Measurements from ENCODE around the gene MRPS7. TPM values are rescaled to one million over a fixed set of nuclear protein-coding genes. Genes with fewer than 3 reads are reported as not detected.

MRPS7 gene
- total RNA-seq, 1 donor from 2014 or later: 55.0 TPM

GRCh38 chr17:75245011-75245410 is 16.7 kb upstream of the MRPS7 start:
- H3K9ac ChIP-seq (ENCODE audit: low read length): no peak overlapping the region
- H3K9me3 Mint-ChIP-seq (ENCODE audit: unreplicated experiment): no peaks in the 10 kb centered on the region

GRCh38 chr17:75246404-75246803 is 15.3 kb upstream of the MRPS7 start:
- Histone ChIP-seq H3K79me2 (ENCODE audit: insufficient read depth, low read length) (peaks cover 31% of the 10 kb centered on the region), H3K9me3 (ENCODE audit: insufficient read depth, low read depth, low read length) (no peaks in the 10 kb centered on the region), H2AFZ (ENCODE audit: low read depth, low read length) (no peak overlapping the region), H3K9ac (ENCODE audit: low read length) (no peak overlapping the region), H3K27ac (ENCODE audit: low read depth, low read length) (no peak overlapping the region), H3K4me3 (ENCODE audit: insufficient read depth, low read depth, low read length) (no peak overlapping the region), H3K36me3 (ENCODE audit: insufficient read depth, low read length) (peaks cover 20% of the 10 kb centered on the region), H4K20me1 (ENCODE audit: insufficient read depth, low read length) (peaks cover 55% of the 10 kb centered on the region), H3K4me2 (ENCODE audit: low read length) (no peak overlapping the region), H3K27me3 (ENCODE audit: insufficient read depth, low read length) (no peaks in the 10 kb centered on the region), H3K4me1 (ENCODE audit: insufficient read depth, low read length) (no peaks in the 10 kb centered on the region)
- Mint-ChIP-seq H3K9me3 (ENCODE audit: unreplicated experiment) (no peaks in the 10 kb centered on the region), H3K27ac (ENCODE audit: unreplicated experiment) (no peak overlapping the region), H3K27me3 (ENCODE audit: low read depth, unreplicated experiment) (no peaks in the 10 kb centered on the region), H3K4me1 (ENCODE audit: low read depth, unreplicated experiment) (peaks cover 10% of the 10 kb centered on the region), H3K36me3 (ENCODE audit: low read depth, unreplicated experiment) (peaks cover 20% of the 10 kb centered on the region), H3K4me3 (ENCODE audit: unreplicated experiment) (no peak overlapping the region)
- DNase-seq (ENCODE audit: low read depth) (no peak), FAIRE-seq (no peak)
- TF ChIP-seq EZH2 (IDR thresholded peaks at IDR 0.05; ENCODE audit: insufficient read depth, low read length): no peak
- TF ChIP-seq CTCF (IDR thresholded peaks at IDR 0.05; ENCODE audit: insufficient read depth, low read depth, low read length): no peak

More at GRCh38 chr17:75245011-75245410, 16.7 kb upstream of the MRPS7 start:
- peaks cover 7% of the 10 kb centered on the region for H3K4me1 Mint-ChIP-seq (ENCODE audit: low read depth, unreplicated experiment)
- no peaks in the 10 kb centered on the region for H3K27me3 ChIP-seq (ENCODE audit: insufficient read depth, low read length)
- peaks cover 54% of the 10 kb centered on the region for H4K20me1 ChIP-seq (ENCODE audit: insufficient read depth, low read length)
- no peak overlapping the region for H3K4me3 Mint-ChIP-seq (ENCODE audit: unreplicated experiment)
- no peak overlapping the region for H3K27ac Mint-ChIP-seq (ENCODE audit: unreplicated experiment)
- H3K36me3 Mint-ChIP-seq (ENCODE audit: low read depth, unreplicated experiment): peaks cover 21% of the 10 kb centered on the region
- H3K27me3 Mint-ChIP-seq (ENCODE audit: low read depth, unreplicated experiment): no peaks in the 10 kb centered on the region
- no peaks in the 10 kb centered on the region for H3K9me3 ChIP-seq (ENCODE audit: insufficient read depth, low read depth, low read length)
- no peaks in the 10 kb centered on the region for H3K4me1 ChIP-seq (ENCODE audit: insufficient read depth, low read length)
- no peak for FAIRE-seq
- peaks cover 18% of the 10 kb centered on the region for H3K79me2 ChIP-seq (ENCODE audit: insufficient read depth, low read length)
- no peak for DNase-seq (ENCODE audit: low read depth)
- TF ChIP-seq CTCF (IDR thresholded peaks at IDR 0.05; ENCODE audit: insufficient read depth, low read depth, low read length) (no peak), EZH2 (IDR thresholded peaks at IDR 0.05; ENCODE audit: insufficient read depth, low read length) (no peak)
- no peak overlapping the region for H2AFZ ChIP-seq (ENCODE audit: low read depth, low read length)
- H3K36me3 ChIP-seq (ENCODE audit: insufficient read depth, low read length): peaks cover 24% of the 10 kb centered on the region
- no peak overlapping the region for H3K4me3 ChIP-seq (ENCODE audit: insufficient read depth, low read depth, low read length)
- no peak overlapping the region for H3K27ac ChIP-seq (ENCODE audit: low read depth, low read length)
- H3K4me2 ChIP-seq (ENCODE audit: low read length): no peak overlapping the region

GRCh38 chr17:75249564-75249963 is 12.1 kb upstream of the MRPS7 start:
- Histone ChIP-seq H3K4me2 (ENCODE audit: low read length) (peak overlapping the region; percentile 73), H3K27me3 (ENCODE audit: insufficient read depth, low read length) (no peaks in the 10 kb centered on the region), H2AFZ (ENCODE audit: low read depth, low read length) (no peak overlapping the region), H3K79me2 (ENCODE audit: insufficient read depth, low read length) (peaks cover 45% of the 10 kb centered on the region), H3K4me3 (ENCODE audit: insufficient read depth, low read depth, low read length) (no peak overlapping the region), H3K27ac (ENCODE audit: low read depth, low read length) (no peak overlapping the region), H3K4me1 (ENCODE audit: insufficient read depth, low read length) (no peaks in the 10 kb centered on the region), H3K9me3 (ENCODE audit: insufficient read depth, low read depth, low read length) (no peaks in the 10 kb centered on the region), H3K9ac (ENCODE audit: low read length) (peak overlapping the region; percentile 34), H3K36me3 (ENCODE audit: insufficient read depth, low read length) (peaks cover 14% of the 10 kb centered on the region), H4K20me1 (ENCODE audit: insufficient read depth, low read length) (peaks cover 56% of the 10 kb centered on the region)
- peaks cover 10% of the 10 kb centered on the region for H3K4me1 Mint-ChIP-seq (ENCODE audit: low read depth, unreplicated experiment)
- TF ChIP-seq CTCF (IDR thresholded peaks at IDR 0.05; ENCODE audit: insufficient read depth, low read depth, low read length): no peak
- no peak for TF ChIP-seq EZH2 (IDR thresholded peaks at IDR 0.05; ENCODE audit: insufficient read depth, low read length)
- no peaks in the 10 kb centered on the region for H3K9me3 Mint-ChIP-seq (ENCODE audit: unreplicated experiment)
- H3K36me3 Mint-ChIP-seq (ENCODE audit: low read depth, unreplicated experiment): peaks cover 10% of the 10 kb centered on the region
- DNase-seq (ENCODE audit: low read depth) (no peak), FAIRE-seq (no peak)
- H3K27ac Mint-ChIP-seq (ENCODE audit: unreplicated experiment): no peak overlapping the region
- H3K27me3 Mint-ChIP-seq (ENCODE audit: low read depth, unreplicated experiment): no peaks in the 10 kb centered on the region
- H3K4me3 Mint-ChIP-seq (ENCODE audit: unreplicated experiment): peak overlapping the region; percentile 22
